Activated CD4-positive, alpha-beta memory T cell treated with anti-CD3 and anti-CD28 coated beads, Interleukin-2, amount 10 ng/mL, durations not matched to agents 7 days and 5 days (primary cell): ENCODE results near the gene MRPL10. TPM values are rescaled to one million over a fixed set of nuclear protein-coding genes. Genes with fewer than 3 reads are reported as not detected.
A peak's percentile ranks its signal among the peaks of the same experiment; 100 is the strongest.

ENCODE experiments used
- CTCF ChIA-PET: fragments of 350-600 bp; sonication (Branson Sonifier 250); formaldehyde crosslinking; loops from one replicate; lab custom pipeline; 2021; ENCODE audit warnings: antibody characterized with exemption, inconsistent platforms; lab: Charles Lee
- POLR2A ChIA-PET: fragments of 350-600 bp; sonication (Branson Sonifier 250); formaldehyde crosslinking; loops from one replicate; lab custom pipeline; 2021; ENCODE audit warnings: antibody characterized with exemption; lab: Charles Lee
- DNase-seq: peaks from one replicate; pipeline ENCODE4 v3.0.0-alpha.2; 2020
- H3K27ac Mint-ChIP-seq: one replicate; pipeline ENCODE4 v1.8.0; 2021; ENCODE audit warnings: mild to moderate bottlenecking, mixed read lengths
- H3K27me3 Mint-ChIP-seq: one replicate; pipeline ENCODE4 v1.8.0; 2021; ENCODE audit warnings: mixed read lengths
- H3K36me3 Mint-ChIP-seq: one replicate; pipeline ENCODE4 v1.8.0; 2021; ENCODE audit warnings: low read depth, mixed read lengths
- H3K4me1 Mint-ChIP-seq: one replicate; pipeline ENCODE4 v1.8.0; 2021; ENCODE audit warnings: mixed read lengths
- H3K4me3 Mint-ChIP-seq: one replicate; pipeline ENCODE4 v1.8.0; 2021; ENCODE audit warnings: mild to moderate bottlenecking, mixed read lengths
- H3K9me3 Mint-ChIP-seq: one replicate; pipeline ENCODE4 v1.8.0; 2021; ENCODE audit warnings: mixed read lengths
- total RNA-seq, 2 experiments: library from RNA; stranded (reverse); gene quantifications; one replicate each; pipeline ENCODE4 v1.2.3, GENCODE V29; 2021

The MRPL10 gene
- total RNA-seq, 2 experiments from 2014 or later: 91.5 to 95.7 TPM

GRCh38 chr17:47808036-47808829, 23.1 kb downstream of the MRPL10 start:
- no peak for DNase-seq
- Mint-ChIP-seq H3K4me3 (no peak overlapping the region), H3K27ac (no peak overlapping the region), H3K36me3 (peaks cover 41% of the 10 kb centered on the region), H3K4me1 (peaks cover 21% of the 10 kb centered on the region), H3K27me3 (no peaks in the 10 kb centered on the region), H3K9me3 (no peaks in the 10 kb centered on the region)
- CTCF ChIA-PET: no interaction called here
- POLR2A ChIA-PET: interaction anchor here (1.7 kb wide), 1 partner anchor 13 kb away, joined by 4 read pairs; the partner anchor contains the start of gene OSBPL7

DNA sequence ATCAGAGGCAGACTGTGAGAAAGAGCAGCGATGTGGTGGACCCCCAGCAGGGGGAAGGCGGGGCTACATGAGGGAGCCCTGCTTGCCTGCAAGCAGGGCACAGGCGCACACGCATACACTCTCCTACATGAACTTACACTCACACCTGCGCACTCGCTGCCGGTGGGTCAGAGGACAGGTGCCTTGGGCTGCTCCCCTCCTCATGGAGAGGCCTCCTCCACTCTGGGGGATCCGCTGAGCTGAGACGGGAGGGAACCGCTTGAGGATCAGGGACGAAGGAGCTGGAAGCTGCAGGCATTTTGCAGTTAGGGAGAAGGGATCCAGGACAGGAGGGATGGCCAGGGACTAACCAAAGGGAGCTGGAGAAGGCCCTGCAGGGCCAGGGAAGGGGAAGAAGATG, 23.9 kb downstream of the MRPL10 start:
- POLR2A ChIA-PET: interaction anchor here (1.7 kb wide), 1 partner anchor 14 kb away, joined by 4 read pairs; the partner anchor contains the start of gene OSBPL7
- Mint-ChIP-seq H3K4me1 (peaks cover 20% of the 10 kb centered on the region), H3K36me3 (peaks cover 35% of the 10 kb centered on the region), H3K9me3 (no peaks in the 10 kb centered on the region), H3K27ac (no peak overlapping the region), H3K27me3 (no peaks in the 10 kb centered on the region), H3K4me3 (no peak overlapping the region)
- no peak for DNase-seq
- CTCF ChIA-PET: no interaction called here

GRCh38 chr17:47806913-47807255, 24.5 kb downstream of the MRPL10 start:
- ChIA-PET POLR2A (interaction anchor here (1.7 kb wide), 1 partner anchor 15 kb away, joined by 4 read pairs; the partner anchor contains the start of gene OSBPL7), CTCF (no interaction called here)
- no peak for DNase-seq
- Mint-ChIP-seq H3K4me1 (peaks cover 18% of the 10 kb centered on the region), H3K27me3 (no peaks in the 10 kb centered on the region), H3K27ac (no peak overlapping the region), H3K9me3 (no peaks in the 10 kb centered on the region), H3K36me3 (peaks cover 31% of the 10 kb centered on the region), H3K4me3 (no peak overlapping the region)

- H3K4me3 Mint-ChIP-seq: no peak overlapping the region
- H3K9me3 Mint-ChIP-seq: no peaks in the 10 kb centered on the region
- H3K27ac Mint-ChIP-seq: no peak overlapping the region
- H3K27me3 Mint-ChIP-seq: no peaks in the 10 kb centered on the region
- peaks cover 13% of the 10 kb centered on the region for H3K4me1 Mint-ChIP-seq
- ChIA-PET CTCF (no interaction called here), POLR2A (interaction anchor here (1.1 to 1.7 kb wide), 2 partner anchors 15 to 143 kb away, joined by 3 to 4 read pairs; partner anchors contain the start of gene OSBPL7)
- DNase-seq: no peak
- peaks cover 24% of the 10 kb centered on the region for H3K36me3 Mint-ChIP-seq
Observed at GRCh38 chr17:47806026-47806912, 25.1 kb downstream of the MRPL10 start.

DNA sequence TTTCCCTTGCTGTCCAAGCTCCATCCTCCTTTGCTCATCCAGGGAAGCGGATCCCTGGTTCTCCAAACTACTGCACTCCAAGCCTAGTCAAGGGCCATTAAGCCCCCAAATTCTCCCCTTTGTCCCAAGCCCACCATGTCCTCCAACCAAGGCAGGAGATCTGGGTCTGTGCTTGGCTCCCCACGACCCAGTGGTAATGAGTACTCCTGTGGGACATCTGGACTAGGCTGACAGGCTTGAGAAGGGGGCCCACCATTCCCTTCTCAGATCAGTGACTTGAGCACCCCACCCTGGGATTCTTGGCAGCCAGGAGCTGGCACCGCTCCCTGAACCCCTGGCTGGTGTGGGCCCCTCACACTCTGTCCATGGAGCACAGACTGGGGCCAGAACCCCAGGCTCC, 26.9 kb downstream of the MRPL10 start:
- Mint-ChIP-seq H3K27me3 (no peaks in the 10 kb centered on the region), H3K36me3 (peaks cover 12% of the 10 kb centered on the region), H3K9me3 (no peaks in the 10 kb centered on the region), H3K4me3 (no peak overlapping the region), H3K27ac (no peak overlapping the region), H3K4me1 (no peaks in the 10 kb centered on the region)
- ChIA-PET CTCF (interaction anchor here (0.6 to 0.8 kb wide), 2 partner anchors 44 to 128 kb away, joined by 3 to 4 read pairs; no protein-coding TSS in a partner anchor), POLR2A (no interaction called here)
- DNase-seq: no peak

DNA sequence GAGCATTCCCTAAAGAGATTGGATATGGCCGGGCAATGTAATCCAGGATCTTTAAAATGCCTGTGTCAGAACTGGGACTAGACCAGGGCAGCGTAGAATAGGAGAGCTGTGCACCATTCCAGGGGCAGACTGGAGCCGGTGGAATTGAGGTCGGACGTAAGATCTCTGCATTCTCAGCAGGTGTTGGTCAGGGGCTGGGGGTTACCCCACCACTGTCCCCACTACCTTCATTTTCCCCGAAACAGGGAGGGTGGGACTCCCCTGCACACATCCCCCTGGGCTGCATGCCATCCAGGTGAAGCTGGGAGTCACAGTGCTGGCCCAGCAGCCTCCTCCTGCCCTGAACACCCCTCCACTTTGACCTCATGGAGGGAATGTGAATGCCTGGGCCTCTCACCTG, 27.6 kb downstream of the MRPL10 start:
- ChIA-PET CTCF (no interaction called here), POLR2A (no interaction called here)
- DNase-seq: no peak
- Mint-ChIP-seq H3K27ac (no peak overlapping the region), H3K4me3 (no peak overlapping the region), H3K4me1 (no peaks in the 10 kb centered on the region), H3K27me3 (no peaks in the 10 kb centered on the region), H3K9me3 (no peaks in the 10 kb centered on the region), H3K36me3 (peaks cover 12% of the 10 kb centered on the region)

DNA sequence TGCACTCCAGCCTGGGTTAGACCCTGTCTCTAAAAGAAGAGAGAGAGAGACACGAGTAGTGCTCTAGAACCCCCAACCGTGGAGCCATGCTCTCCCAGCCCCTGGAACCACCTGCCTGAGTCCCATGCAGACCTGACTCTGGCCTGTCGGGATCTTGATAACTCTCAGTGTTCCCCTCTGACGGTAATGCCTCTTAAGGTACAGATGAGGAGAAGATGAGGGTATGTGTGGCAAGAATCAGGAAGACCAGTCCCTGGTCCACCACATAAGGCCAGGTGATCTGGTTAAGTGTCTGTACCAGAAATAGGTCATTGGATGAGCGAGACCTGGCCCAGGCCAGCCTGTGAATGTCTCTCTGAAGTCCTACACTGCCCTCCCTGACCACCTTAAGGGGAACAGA, 28.1 kb downstream of the MRPL10 start:
- POLR2A ChIA-PET: interaction anchor here (0.8 to 1.2 kb wide), 4 partner anchors 70 to 123 kb away, joined by 3 to 5 read pairs (median 3); partner anchors contain the start of gene TBX21
- DNase-seq: no peak

DNA sequence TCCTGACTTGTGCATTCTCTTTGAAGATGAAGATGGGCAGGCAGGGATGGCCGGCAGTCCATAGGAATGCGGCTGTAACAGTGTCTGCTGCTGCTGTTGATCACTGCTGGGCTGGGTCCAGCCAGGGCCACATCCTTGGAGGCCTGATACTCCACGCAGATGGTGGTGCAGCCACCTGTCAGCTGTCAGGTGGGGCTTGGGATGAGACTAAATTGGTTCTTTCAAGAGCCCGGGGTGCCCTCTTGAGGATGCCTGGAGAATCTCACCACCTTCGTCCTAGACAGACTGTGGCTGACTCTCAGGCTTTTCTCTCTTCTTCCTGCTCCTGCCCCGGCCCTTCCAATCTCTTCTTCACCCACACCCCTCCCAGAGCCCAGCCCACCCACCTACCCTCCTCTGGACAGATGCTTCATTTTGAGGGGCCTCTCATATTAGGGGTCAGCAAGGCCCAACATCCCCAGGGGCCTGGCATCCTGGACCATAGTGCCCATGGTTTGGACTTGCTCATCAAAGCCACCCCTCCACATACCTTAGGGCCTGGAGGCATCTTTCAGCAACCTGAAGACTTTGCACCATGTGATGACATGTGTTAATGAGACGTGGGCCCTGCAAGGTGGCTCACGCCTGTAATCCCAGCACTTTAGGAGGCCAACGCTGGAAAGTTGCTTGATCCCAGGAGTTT, 28.9 kb downstream of the MRPL10 start:
- Mint-ChIP-seq H3K27me3 (peaks cover 4% of the 10 kb centered on the region), H3K4me3 (no peak overlapping the region), H3K36me3 (peaks cover 7% of the 10 kb centered on the region), H3K4me1 (no peaks in the 10 kb centered on the region), H3K9me3 (no peaks in the 10 kb centered on the region), H3K27ac (no peak overlapping the region)
- ChIA-PET CTCF (interaction anchor here (1.0 to 2.5 kb wide), 6 partner anchors 10 to 152 kb away, joined by 3 to 10 read pairs (median 5); no protein-coding TSS in a partner anchor), POLR2A (interaction anchor here (0.8 to 1.2 kb wide), 4 partner anchors 70 to 122 kb away, joined by 3 to 5 read pairs (median 3); partner anchors contain the start of gene TBX21)
- DNase-seq: peak; percentile 66

More for the DNA sequence above, 28.1 kb downstream of the MRPL10 start:
- CTCF ChIA-PET: interaction anchor here (0.6 to 2.5 kb wide), 2 partner anchors 103 to 106 kb away, joined by 7 to 10 read pairs; no protein-coding TSS in a partner anchor
- H3K27me3 Mint-ChIP-seq: no peaks in the 10 kb centered on the region
- H3K9me3 Mint-ChIP-seq: no peaks in the 10 kb centered on the region
- H3K4me3 Mint-ChIP-seq: no peak overlapping the region
- H3K4me1 Mint-ChIP-seq: no peaks in the 10 kb centered on the region
- H3K27ac Mint-ChIP-seq: no peak overlapping the region
- H3K36me3 Mint-ChIP-seq: peaks cover 12% of the 10 kb centered on the region

DNA sequence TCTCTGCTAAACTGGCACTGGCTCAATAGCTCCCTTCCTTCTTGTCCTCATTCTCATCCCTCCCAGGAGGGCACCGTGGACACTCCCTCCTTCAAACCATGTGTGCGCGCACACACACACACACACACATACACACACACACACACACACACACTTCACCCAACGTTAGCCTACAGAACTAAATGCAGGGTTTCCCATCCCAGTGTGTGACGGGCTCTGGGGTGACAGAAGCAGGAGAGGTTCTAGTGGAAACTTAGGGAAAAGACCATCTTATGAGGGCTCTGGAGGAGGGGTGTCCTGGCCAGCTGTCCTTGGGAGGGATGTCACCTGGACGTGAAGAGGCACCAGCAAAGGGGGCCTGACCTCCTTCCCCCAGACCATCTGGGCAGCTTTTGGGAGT, 29.4 kb downstream of the MRPL10 start:
- ChIA-PET CTCF (interaction anchor here (0.6 to 2.5 kb wide), 8 partner anchors 9 to 151 kb away, joined by 3 to 10 read pairs (median 4); no protein-coding TSS in a partner anchor), POLR2A (interaction anchor here (1.0 to 1.2 kb wide), 3 partner anchors 69 to 153 kb away, joined by 3 read pairs; partner anchors contain the start of gene TBX21)
- Mint-ChIP-seq H3K9me3 (no peaks in the 10 kb centered on the region), H3K4me3 (no peak overlapping the region), H3K36me3 (peaks cover under 1% of the 10 kb centered on the region), H3K27me3 (peaks cover 4% of the 10 kb centered on the region), H3K4me1 (no peaks in the 10 kb centered on the region), H3K27ac (no peak overlapping the region)
- no peak for DNase-seq

DNA sequence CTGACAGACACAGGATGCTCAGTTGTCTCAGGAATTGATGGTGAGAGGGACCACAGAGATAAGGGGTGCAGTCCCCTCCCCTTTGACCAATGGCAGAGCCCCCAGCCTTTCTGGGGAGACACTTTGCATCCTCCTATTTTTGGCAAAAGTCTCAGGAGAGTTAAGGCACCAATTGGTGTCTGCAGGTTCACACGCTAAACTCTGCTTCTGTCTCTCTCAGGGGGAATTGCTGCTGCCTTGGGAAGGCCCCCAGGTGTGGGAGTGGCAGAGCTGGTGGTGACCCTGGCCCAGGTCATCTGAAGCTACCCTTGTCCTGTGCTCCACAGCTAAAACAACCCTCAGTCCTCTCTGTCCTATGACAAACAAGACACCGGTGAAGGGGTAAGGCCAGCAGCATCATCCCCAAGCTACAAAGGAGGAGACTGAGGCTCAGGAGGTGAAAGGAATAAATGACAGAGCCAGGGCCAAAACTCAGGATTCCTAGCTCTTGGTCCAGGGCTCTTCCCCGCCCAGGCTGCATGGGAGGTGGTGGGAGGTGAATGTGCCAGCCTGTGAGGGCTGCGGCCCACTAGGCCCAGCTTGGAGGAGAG, 30.1 kb downstream of the MRPL10 start:
- no peak for DNase-seq
- H3K4me1 Mint-ChIP-seq: no peaks in the 10 kb centered on the region
- ChIA-PET CTCF (interaction anchor here (0.6 to 2.5 kb wide), 9 partner anchors 9 to 151 kb away, joined by 3 to 10 read pairs (median 4); no protein-coding TSS in a partner anchor), POLR2A (interaction anchor here (1.0 kb wide), 1 partner anchor 152 kb away, joined by 3 read pairs; no protein-coding TSS in a partner anchor)
- H3K27me3 Mint-ChIP-seq: peaks cover 4% of the 10 kb centered on the region
- H3K36me3 Mint-ChIP-seq: no peaks in the 10 kb centered on the region
- no peak overlapping the region for H3K27ac Mint-ChIP-seq
- no peak overlapping the region for H3K4me3 Mint-ChIP-seq
- H3K9me3 Mint-ChIP-seq: no peaks in the 10 kb centered on the region

GRCh38 chr17:47800686-47801085, 30.7 kb downstream of the MRPL10 start:
- no peak for DNase-seq
- Mint-ChIP-seq H3K36me3 (no peaks in the 10 kb centered on the region), H3K4me1 (no peaks in the 10 kb centered on the region), H3K27ac (no peak overlapping the region), H3K27me3 (peaks cover 4% of the 10 kb centered on the region), H3K4me3 (no peak overlapping the region), H3K9me3 (no peaks in the 10 kb centered on the region)
- ChIA-PET POLR2A (no interaction called here), CTCF (interaction anchor here (0.8 to 2.0 kb wide), 4 partner anchors 8 to 135 kb away, joined by 3 to 6 read pairs (median 4); no protein-coding TSS in a partner anchor)
